Lower lobe of right lung (tissue), 2 donors: ENCODE results near the gene PPP1R9A. TPM values are rescaled to one million over a fixed set of nuclear protein-coding genes. Genes with fewer than 3 reads are reported as not detected.

Experiments
- ATAC-seq, 2 donors: fragments of 200-7000 bp; cut with Tn5 transposase; one replicate each; pipeline ENCODE4 v1.9.1; 2020 to 2022; ENCODE audit warnings: mild to moderate bottlenecking in 2 of 2, moderate library complexity in 2 of 2
- DNase-seq: peaks from one replicate; pipeline ENCODE4 v3.0.0-alpha.2; 2020
- H3K27ac ChIP-seq: fragments of 200-600 bp; one replicate; pipeline ENCODE4 v1.8.0; 2022
- H3K27me3 ChIP-seq: fragments of 200-600 bp; one replicate; pipeline ENCODE4 v1.8.0; 2022; ENCODE audit warnings: low read depth
- H3K36me3 ChIP-seq: fragments of 200-600 bp; one replicate; pipeline ENCODE4 v1.8.0; 2022; ENCODE audit warnings: mild to moderate bottlenecking
- H3K4me1 ChIP-seq: fragments of 200-600 bp; one replicate; pipeline ENCODE4 v1.8.0; 2022
- H3K4me3 ChIP-seq: fragments of 200-600 bp; one replicate; pipeline ENCODE4 v1.8.0; 2022; ENCODE audit warnings: mild to moderate bottlenecking
- H3K9me3 ChIP-seq: fragments of 200-600 bp; one replicate; pipeline ENCODE4 v1.8.0; 2022
- CTCF ChIP-seq: fragments of 200-600 bp; IDR thresholded peaks from one replicate; pipeline ENCODE4 v1.8.0; 2022; ENCODE audit warnings: antibody characterized with exemption, mild to moderate bottlenecking
- intact Hi-C: fragments of 100-400 bp; cut with DNase I; formaldehyde crosslinking; loops from one replicate; pipeline ENCODE4 v1.11.0; 2022
- total RNA-seq: library from RNA; stranded (reverse); fragmentation: NEBNext Ultra II Directional; extraction: Animal tissue kit (Norgen Biotek cat#: 25700); gene quantifications from one replicate; pipeline ENCODE4 v1.2.1, GENCODE V29; 2021
- donor health status: DM: no; HTN: yes; CAD: no; lungs with severe emphysema.

PPP1R9A gene
- total RNA-seq, 1 donor from 2014 or later = 28.9 TPM

GRCh38 chr7:94912085-94912484, 4.7 kb downstream of the PPP1R9A start:
- DNase-seq (no peak), ATAC-seq (no peak)
- Histone ChIP-seq H3K27me3 (peaks cover 7% of the 10 kb centered on the region), H3K9me3 (no peaks in the 10 kb centered on the region), H3K27ac (no peak overlapping the region), H3K4me3 (no peak overlapping the region), H3K4me1 (peaks cover 5% of the 10 kb centered on the region), H3K36me3 (no peaks in the 10 kb centered on the region)
- no peak for TF ChIP-seq CTCF
- intact Hi-C loops = no loop called here

GRCh38 chr7:94913391-94913790, 6.0 kb downstream of the PPP1R9A start:
- H3K4me1 ChIP-seq = peaks cover 5% of the 10 kb centered on the region
- no peak for TF ChIP-seq CTCF
- H3K9me3 ChIP-seq = no peaks in the 10 kb centered on the region
- ATAC-seq (no peak), DNase-seq (no peak)
- no peak overlapping the region for H3K27ac ChIP-seq
- peaks cover 2% of the 10 kb centered on the region for H3K27me3 ChIP-seq
- no peak overlapping the region for H3K4me3 ChIP-seq
- H3K36me3 ChIP-seq = no peaks in the 10 kb centered on the region
- intact Hi-C loops = no loop called here

GRCh38 chr7:94921911-94922310, 14.5 kb downstream of the PPP1R9A start:
- Histone ChIP-seq H3K36me3 (no peaks in the 10 kb centered on the region), H3K27ac (no peak overlapping the region), H3K4me3 (no peak overlapping the region), H3K27me3 (no peaks in the 10 kb centered on the region), H3K9me3 (no peaks in the 10 kb centered on the region), H3K4me1 (no peaks in the 10 kb centered on the region)
- DNase-seq (no peak), ATAC-seq (no peak)
- no peak for TF ChIP-seq CTCF
- intact Hi-C loops = no loop called here

- TF ChIP-seq CTCF = no peak
- DNase-seq (no peak), ATAC-seq (no peak)
- H3K27ac ChIP-seq = no peak overlapping the region
- H3K36me3 ChIP-seq = no peaks in the 10 kb centered on the region
- H3K27me3 ChIP-seq = no peaks in the 10 kb centered on the region
- no peaks in the 10 kb centered on the region for H3K9me3 ChIP-seq
- intact Hi-C loops = no loop called here
- no peak overlapping the region for H3K4me3 ChIP-seq
- H3K4me1 ChIP-seq = no peaks in the 10 kb centered on the region
These were observed 15.1 kb downstream of the PPP1R9A start for GRCh38 chr7:94922457-94922856.

- H3K27me3 ChIP-seq = no peaks in the 10 kb centered on the region
- no peak for TF ChIP-seq CTCF
- H3K4me3 ChIP-seq = no peak overlapping the region
- ATAC-seq = no peak
- H3K27ac ChIP-seq = no peak overlapping the region
- no peaks in the 10 kb centered on the region for H3K9me3 ChIP-seq
- intact Hi-C loops = no loop called here
- H3K4me1 ChIP-seq = no peaks in the 10 kb centered on the region
- no peak for DNase-seq
- H3K36me3 ChIP-seq = no peaks in the 10 kb centered on the region
These were observed 16.0 kb downstream of the PPP1R9A start for GRCh38 chr7:94923412-94923811.

GRCh38 chr7:94928168-94928707, 20.8 kb downstream of the PPP1R9A start:
- DNase-seq = no peak
- intact Hi-C loops = no loop called here
- Histone ChIP-seq H3K9me3 (no peaks in the 10 kb centered on the region), H3K36me3 (no peaks in the 10 kb centered on the region), H3K4me3 (no peak overlapping the region), H3K27me3 (no peaks in the 10 kb centered on the region), H3K4me1 (no peaks in the 10 kb centered on the region), H3K27ac (no peak overlapping the region)
- TF ChIP-seq CTCF = no peak
- ATAC-seq = no peak
